GM23338 (cell line): ENCODE data around the gene HIPK1.

Source experiments
- ETS1 ChIP-seq: IDR thresholded peaks from 2 replicates; pipeline ENCODE4 v1.6.1; 2016; ENCODE audit warnings: antibody characterized with exemption
- EZH2 ChIP-seq: fragments of 200-600 bp; sonication (generic); IDR thresholded peaks from one replicate; pipeline ENCODE4 v1.8.0; 2017; ENCODE audit warnings: antibody characterized with exemption, mild to moderate bottlenecking, low read depth; ENCODE audit not compliant: unreplicated experiment
- TF ChIP-seq, protein P1 (sequence below), 2 experiments: fragments of 200-600 bp in 1 of 2; sonication (generic) in 1 of 2; conservative IDR thresholded peaks; 2 replicates each; pipeline versions ENCODE4 v1.5.1 to v1.6.1; 2016 to 2017; ENCODE audit warnings: antibody characterized with exemption in 2 of 2, low read depth in 2 of 2, mild to moderate bottlenecking in 2 of 2, moderate library complexity in 1 of 2

DNA sequence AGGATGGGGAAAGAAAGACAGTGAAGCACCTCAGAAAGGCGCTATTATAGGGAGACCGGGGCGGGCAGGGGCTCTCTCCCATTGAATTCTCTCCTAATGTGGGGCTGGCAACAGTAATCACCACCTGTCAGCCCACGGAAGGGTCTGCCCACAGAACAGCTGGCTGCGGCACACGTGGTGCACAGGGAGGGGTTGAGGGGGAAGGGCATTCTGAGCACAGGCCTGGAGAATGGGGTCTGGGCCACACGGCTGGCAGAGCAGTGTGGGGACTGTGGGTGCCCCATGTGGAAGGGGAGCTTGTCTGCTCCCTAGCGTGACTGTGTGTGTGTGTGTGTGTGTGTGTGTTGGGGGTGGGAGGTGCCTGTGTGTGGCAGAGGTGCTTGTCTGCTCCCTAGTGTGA, 54.3 kb downstream of the HIPK1 start:
- TF ChIP-seq, protein P1, sequence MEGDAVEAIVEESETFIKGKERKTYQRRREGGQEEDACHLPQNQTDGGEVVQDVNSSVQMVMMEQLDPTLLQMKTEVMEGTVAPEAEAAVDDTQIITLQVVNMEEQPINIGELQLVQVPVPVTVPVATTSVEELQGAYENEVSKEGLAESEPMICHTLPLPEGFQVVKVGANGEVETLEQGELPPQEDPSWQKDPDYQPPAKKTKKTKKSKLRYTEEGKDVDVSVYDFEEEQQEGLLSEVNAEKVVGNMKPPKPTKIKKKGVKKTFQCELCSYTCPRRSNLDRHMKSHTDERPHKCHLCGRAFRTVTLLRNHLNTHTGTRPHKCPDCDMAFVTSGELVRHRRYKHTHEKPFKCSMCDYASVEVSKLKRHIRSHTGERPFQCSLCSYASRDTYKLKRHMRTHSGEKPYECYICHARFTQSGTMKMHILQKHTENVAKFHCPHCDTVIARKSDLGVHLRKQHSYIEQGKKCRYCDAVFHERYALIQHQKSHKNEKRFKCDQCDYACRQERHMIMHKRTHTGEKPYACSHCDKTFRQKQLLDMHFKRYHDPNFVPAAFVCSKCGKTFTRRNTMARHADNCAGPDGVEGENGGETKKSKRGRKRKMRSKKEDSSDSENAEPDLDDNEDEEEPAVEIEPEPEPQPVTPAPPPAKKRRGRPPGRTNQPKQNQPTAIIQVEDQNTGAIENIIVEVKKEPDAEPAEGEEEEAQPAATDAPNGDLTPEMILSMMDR (conservative IDR thresholded peaks at IDR 0.05; ENCODE audit: low read depth in 2 of 2), result no peak
- TF ChIP-seq ETS1, result no peak
- no peak for TF ChIP-seq EZH2
